SU-DHL-6 (cell line): ENCODE results near the gene COL23A1.

Experiments used
- H2AFZ ChIP-seq: fragments of 200-600 bp; sonication (generic); 2 replicates; pipeline ENCODE4 v1.6.1; 2014; ENCODE audit warnings: low read depth, mild to moderate bottlenecking, moderate library complexity, mixed read lengths, antibody characterized with exemption, low read length; ENCODE audit not compliant: severe bottlenecking
- H3F3A ChIP-seq: fragments of 200-600 bp; shearing (Covaris generic); 2 replicates; pipeline ENCODE4 v1.6.0; 2016; ENCODE audit warnings: antibody characterized with exemption, mild to moderate bottlenecking; ENCODE audit not compliant: insufficient read depth
- H3K27ac ChIP-seq: fragments of 200-600 bp; sonication (generic); 2 replicates; pipeline ENCODE4 v1.5.1; 2016; ENCODE audit warnings: low read depth, mild to moderate bottlenecking, low read length, moderate library complexity, mixed read lengths
- H3K27me3 ChIP-seq: fragments of 200-600 bp; sonication (generic), shearing (Covaris generic); 2 replicates; pipeline ENCODE4 v1.6.0; 2014; ENCODE audit warnings: mild to moderate bottlenecking, low read length
- H3K36me3 ChIP-seq: fragments of 200-600 bp; sonication (generic); 2 replicates; pipeline ENCODE4 v1.6.1; 2014; ENCODE audit warnings: mild to moderate bottlenecking, low read length, mixed read lengths
- H3K4me2 ChIP-seq: fragments of 300-600, 200-600 bp; shearing (Covaris generic), sonication (generic); 2 replicates; pipeline ENCODE4 v1.6.0; 2014; ENCODE audit warnings: low read length, low read depth, mild to moderate bottlenecking; ENCODE audit not compliant: poor library complexity, severe bottlenecking
- H3K4me3 ChIP-seq: fragments of 200-600 bp; sonication (generic); 2 replicates; pipeline ENCODE4 v1.5.1; 2014; ENCODE audit warnings: antibody characterized with exemption, low read length, mild to moderate bottlenecking, mixed read lengths; ENCODE audit not compliant: insufficient read depth, poor library complexity, severe bottlenecking
- H3K79me2 ChIP-seq: fragments of 200-600 bp; sonication (generic); 2 replicates; pipeline ENCODE4 v1.6.1; 2014; ENCODE audit warnings: mild to moderate bottlenecking, low read length, moderate library complexity; ENCODE audit not compliant: insufficient read depth
- H3K9ac ChIP-seq: fragments of 200-600 bp; sonication (generic); 2 replicates; pipeline ENCODE4 v1.7.0; 2014; ENCODE audit warnings: mild to moderate bottlenecking, low read length
- H3K9me2 ChIP-seq: fragments of 200-600 bp; sonication (generic); replicated peaks from 2 replicates; pipeline ENCODE4 v1.6.1; 2014; ENCODE audit warnings: low read length; ENCODE audit not compliant: insufficient read depth
- H3K9me3 ChIP-seq: fragments of 200-600 bp; sonication (generic); 2 replicates; pipeline ENCODE4 v1.6.1; 2014; ENCODE audit warnings: low read length, mixed read lengths; ENCODE audit not compliant: insufficient read depth
- H4K20me1 ChIP-seq: fragments of 200-600 bp; sonication (generic); 2 replicates; pipeline ENCODE4 v1.6.1; 2014; ENCODE audit warnings: low read depth, mild to moderate bottlenecking, antibody characterized with exemption, low read length, moderate library complexity, mixed read lengths
- CTCF ChIP-seq: fragments of 200-600 bp; sonication (generic); IDR thresholded peaks from one replicate; pipeline ENCODE4 v1.5.1; 2017; ENCODE audit warnings: antibody characterized with exemption, mild to moderate bottlenecking, low read length, moderate library complexity; ENCODE audit not compliant: insufficient read depth, poor library complexity, severe bottlenecking
- EZH2phosphoT487 ChIP-seq: fragments of 200-600 bp; sonication (generic), shearing (Covaris generic); conservative IDR thresholded peaks from 2 replicates; pipeline ENCODE4 v1.6.1; 2018; ENCODE audit warnings: mild to moderate bottlenecking, antibody characterized with exemption, low read length, moderate library complexity, mixed read lengths

COL23A1 gene

GRCh38 chr5:178421128-178421527, 169.1 kb downstream of the COL23A1 start:
- Histone ChIP-seq H3K9me2 (no peaks in the 10 kb centered on the region), H3K9ac (no peak overlapping the region), H3F3A (no peaks in the 10 kb centered on the region), H4K20me1 (no peaks in the 10 kb centered on the region), H3K79me2 (no peaks in the 10 kb centered on the region), H3K27me3 (no peaks in the 10 kb centered on the region), H3K9me3 (no peaks in the 10 kb centered on the region), H3K27ac (no peak overlapping the region), H2AFZ (no peak overlapping the region), H3K36me3 (no peaks in the 10 kb centered on the region), H3K4me2 (no peak overlapping the region), H3K4me3 (no peak overlapping the region)
- TF ChIP-seq CTCF (no peak), EZH2phosphoT487 (no peak)

- Histone ChIP-seq H3K79me2 (no peaks in the 10 kb centered on the region), H3K36me3 (no peaks in the 10 kb centered on the region), H2AFZ (no peak overlapping the region), H3K9me3 (no peaks in the 10 kb centered on the region), H3K27me3 (no peaks in the 10 kb centered on the region), H4K20me1 (no peaks in the 10 kb centered on the region), H3F3A (no peaks in the 10 kb centered on the region), H3K9me2 (no peaks in the 10 kb centered on the region), H3K27ac (no peak overlapping the region), H3K9ac (no peak overlapping the region), H3K4me3 (no peak overlapping the region), H3K4me2 (no peak overlapping the region)
- TF ChIP-seq EZH2phosphoT487 (no peak), CTCF (no peak)
Observed at GRCh38 chr5:178420354-178420781, 169.8 kb downstream of the COL23A1 start.

- H3K9ac ChIP-seq: no peak overlapping the region
- no peaks in the 10 kb centered on the region for H3K79me2 ChIP-seq
- H3K4me2 ChIP-seq: no peak overlapping the region
- no peak overlapping the region for H2AFZ ChIP-seq
- no peaks in the 10 kb centered on the region for H4K20me1 ChIP-seq
- no peaks in the 10 kb centered on the region for H3F3A ChIP-seq
- H3K9me2 ChIP-seq: no peaks in the 10 kb centered on the region
- no peaks in the 10 kb centered on the region for H3K9me3 ChIP-seq
- H3K36me3 ChIP-seq: no peaks in the 10 kb centered on the region
- no peak overlapping the region for H3K4me3 ChIP-seq
- H3K27me3 ChIP-seq: no peaks in the 10 kb centered on the region
- TF ChIP-seq CTCF (no peak), EZH2phosphoT487 (no peak)
- H3K27ac ChIP-seq: no peak overlapping the region
Observed at GRCh38 chr5:178419651-178420050, 170.5 kb downstream of the COL23A1 start.
